ENCODE measurements around the gene EXOSC5. TPM values are rescaled to one million over a fixed set of nuclear protein-coding genes. Genes with fewer than 3 reads are reported as not detected.
"Not testable (repeated sequence)": the region's sequence is repeated elsewhere in the genome, so short reads cannot be mapped to it uniquely, and the experiment has no call there.

EXOSC5 gene
- polyA plus RNA-seq, 1 experiment = 7.8 TPM

DNA sequence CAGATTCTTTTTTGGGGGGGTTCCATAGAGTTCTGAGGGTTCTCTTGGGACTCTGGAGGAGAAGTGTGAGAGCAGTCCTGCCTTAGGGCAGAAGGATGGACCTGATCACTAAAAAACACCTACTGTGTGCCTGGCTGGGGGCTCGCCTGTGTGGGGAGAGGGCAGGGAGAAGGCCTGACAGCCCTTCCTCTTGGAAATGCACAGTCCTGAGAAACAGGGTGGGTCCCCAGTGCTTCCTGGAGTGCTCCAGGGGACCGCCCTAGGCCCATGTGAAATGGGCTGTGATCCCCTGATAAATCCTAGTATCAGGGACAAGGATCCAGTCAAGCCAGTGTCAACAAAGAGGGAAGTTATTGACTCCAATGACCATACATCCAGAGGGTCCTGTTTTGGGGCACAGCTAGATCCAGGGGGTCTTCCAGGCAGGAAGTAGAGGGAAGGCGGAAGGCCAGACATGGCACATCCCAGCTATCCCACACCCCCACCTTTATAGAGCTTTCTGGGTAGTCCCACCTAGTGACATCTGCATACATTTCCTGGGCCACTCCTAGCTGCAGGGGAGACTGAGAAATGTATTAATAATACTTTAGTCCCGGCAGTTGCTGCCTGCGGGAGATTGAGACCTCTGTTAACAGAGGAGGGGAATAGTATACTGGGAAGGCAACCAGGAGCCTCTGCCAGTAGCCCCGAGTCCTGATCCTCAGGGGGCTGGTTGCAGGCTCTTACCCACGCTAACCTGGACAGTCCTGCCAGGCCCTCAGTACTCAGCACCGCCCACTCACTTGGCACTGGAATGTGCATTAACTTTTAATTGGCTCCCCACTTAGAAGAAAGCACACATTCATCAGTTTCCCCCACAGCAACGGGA, 14.2 kb upstream of the EXOSC5 start:
- TF ChIP-seq CTCF (IDR thresholded peaks at IDR 0.05; ENCODE audit: low read depth, low read length) = no peak
- ChIA-PET POLR2A (no interaction called here), CTCF (no interaction called here)
- Histone ChIP-seq H3K4me3 (ENCODE audit: low read depth, low read length) (no peak overlapping the region), H3K9me3 (ENCODE audit: control insufficient read depth, insufficient read depth, low read length) (no peaks in the 10 kb centered on the region), H3K27me3 (ENCODE audit: control insufficient read depth, insufficient read depth, low read length) (no peaks in the 10 kb centered on the region), H3K27ac (ENCODE audit: low read depth, low read length) (no peak overlapping the region)
- no peak for DNase-seq (ENCODE audit: low read depth, low spot score)

DNA sequence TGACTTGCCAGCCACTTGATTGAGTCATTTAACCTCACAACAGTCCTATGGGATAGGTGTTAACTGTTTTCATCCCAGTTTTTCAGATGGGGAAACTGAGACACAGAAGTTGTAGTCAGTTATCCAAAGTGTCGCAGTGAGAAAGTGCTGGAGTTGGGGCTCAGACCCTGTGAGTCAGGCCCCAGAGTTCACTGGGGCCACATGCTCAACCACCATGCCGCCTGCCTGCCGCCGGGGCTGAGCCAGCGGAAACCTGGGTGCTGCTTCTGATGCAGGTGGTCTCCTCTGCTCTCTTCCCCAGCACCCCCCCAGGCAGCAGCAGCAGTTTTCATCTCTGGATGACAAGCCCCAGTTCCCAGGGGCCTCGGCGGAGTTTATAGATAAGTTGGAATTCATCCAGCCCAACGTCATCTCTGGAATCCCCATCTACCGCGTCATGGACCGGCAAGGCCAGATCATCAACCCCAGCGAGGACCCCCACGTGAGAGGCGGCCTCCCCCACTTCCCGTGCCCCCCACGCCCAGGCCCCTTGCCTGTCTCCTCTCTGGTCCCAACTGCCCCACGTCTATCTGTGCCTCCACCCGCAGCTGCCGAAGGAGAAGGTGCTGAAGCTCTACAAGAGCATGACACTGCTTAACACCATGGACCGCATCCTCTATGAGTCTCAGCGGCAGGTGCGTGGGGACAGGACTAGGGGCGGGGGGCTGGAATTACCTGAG, 13.3 kb upstream of the EXOSC5 start:
- POLR2A ChIA-PET = no interaction called here

GRCh38 chr19:41409288-41409687, 12.1 kb upstream of the EXOSC5 start:
- Histone ChIP-seq H3K27me3 (ENCODE audit: control insufficient read depth, insufficient read depth, low read length) (no peaks in the 10 kb centered on the region), H3K9me3 (ENCODE audit: control insufficient read depth, insufficient read depth, low read length) (no peaks in the 10 kb centered on the region), H3K4me3 (ENCODE audit: low read depth, low read length) (no peak overlapping the region), H3K27ac (ENCODE audit: low read depth, low read length) (no peak overlapping the region)
- TF ChIP-seq CTCF (IDR thresholded peaks at IDR 0.05; ENCODE audit: low read depth, low read length) = no peak
- POLR2A ChIA-PET = no interaction called here
- DNase-seq (ENCODE audit: low read depth, low spot score) = no peak
- CTCF ChIA-PET = no interaction called here

More for the DNA sequence above, 13.3 kb upstream of the EXOSC5 start:
- no peaks in the 10 kb centered on the region for H3K27me3 ChIP-seq (ENCODE audit: control insufficient read depth, insufficient read depth, low read length)
- H3K4me3 ChIP-seq (ENCODE audit: low read depth, low read length) = no peak overlapping the region
- H3K9me3 ChIP-seq (ENCODE audit: control insufficient read depth, insufficient read depth, low read length) = no peaks in the 10 kb centered on the region
- DNase-seq (ENCODE audit: low read depth, low spot score) = no peak
- no peak overlapping the region for H3K27ac ChIP-seq (ENCODE audit: low read depth, low read length)
- CTCF ChIA-PET = interaction anchor here (0.8 kb wide), 1 partner anchor 38 kb away, joined by 3 read pairs; no protein-coding TSS in a partner anchor
- no peak for TF ChIP-seq CTCF (IDR thresholded peaks at IDR 0.05; ENCODE audit: low read depth, low read length)

- ChIA-PET CTCF (interaction anchor here (1.3 kb wide), 1 partner anchor 162 kb away, joined by 3 read pairs; no protein-coding TSS in a partner anchor), POLR2A (interaction anchor here (0.7 kb wide), 1 partner anchor 462 kb away, joined by 4 read pairs; no protein-coding TSS in a partner anchor)
- not testable (repeated sequence) for H3K27me3 ChIP-seq (ENCODE audit: control insufficient read depth, insufficient read depth, low read length); H3K27ac ChIP-seq (ENCODE audit: low read depth, low read length); H3K4me3 ChIP-seq (ENCODE audit: low read depth, low read length); H3K9me3 ChIP-seq (ENCODE audit: control insufficient read depth, insufficient read depth, low read length); DNase-seq (ENCODE audit: low read depth, low spot score)
These were observed 11.7 kb upstream of the EXOSC5 start for GRCh38 chr19:41408846-41409245.

GRCh38 chr19:41408256-41408655, 11.1 kb upstream of the EXOSC5 start:
- DNase-seq (ENCODE audit: low read depth, low spot score) = no peak
- POLR2A ChIA-PET = interaction anchor here (0.7 kb wide), 1 partner anchor 462 kb away, joined by 4 read pairs; no protein-coding TSS in a partner anchor
- Histone ChIP-seq H3K4me3 (ENCODE audit: low read depth, low read length) (no peak overlapping the region), H3K27me3 (ENCODE audit: control insufficient read depth, insufficient read depth, low read length) (no peaks in the 10 kb centered on the region), H3K9me3 (ENCODE audit: control insufficient read depth, insufficient read depth, low read length) (no peaks in the 10 kb centered on the region), H3K27ac (ENCODE audit: low read depth, low read length) (no peak overlapping the region)
- no peak for TF ChIP-seq CTCF (IDR thresholded peaks at IDR 0.05; ENCODE audit: low read depth, low read length)
- CTCF ChIA-PET = interaction anchor here (0.7 to 1.3 kb wide), 2 partner anchors 24 to 162 kb away, joined by 3 to 4 read pairs; no protein-coding TSS in a partner anchor
